ENCODE results near the gene PPIL6.
"Not testable (repeated sequence)": the region's sequence is repeated elsewhere in the genome, so short reads cannot be mapped to it uniquely, and the experiment has no call there.

PPIL6 gene

DNA sequence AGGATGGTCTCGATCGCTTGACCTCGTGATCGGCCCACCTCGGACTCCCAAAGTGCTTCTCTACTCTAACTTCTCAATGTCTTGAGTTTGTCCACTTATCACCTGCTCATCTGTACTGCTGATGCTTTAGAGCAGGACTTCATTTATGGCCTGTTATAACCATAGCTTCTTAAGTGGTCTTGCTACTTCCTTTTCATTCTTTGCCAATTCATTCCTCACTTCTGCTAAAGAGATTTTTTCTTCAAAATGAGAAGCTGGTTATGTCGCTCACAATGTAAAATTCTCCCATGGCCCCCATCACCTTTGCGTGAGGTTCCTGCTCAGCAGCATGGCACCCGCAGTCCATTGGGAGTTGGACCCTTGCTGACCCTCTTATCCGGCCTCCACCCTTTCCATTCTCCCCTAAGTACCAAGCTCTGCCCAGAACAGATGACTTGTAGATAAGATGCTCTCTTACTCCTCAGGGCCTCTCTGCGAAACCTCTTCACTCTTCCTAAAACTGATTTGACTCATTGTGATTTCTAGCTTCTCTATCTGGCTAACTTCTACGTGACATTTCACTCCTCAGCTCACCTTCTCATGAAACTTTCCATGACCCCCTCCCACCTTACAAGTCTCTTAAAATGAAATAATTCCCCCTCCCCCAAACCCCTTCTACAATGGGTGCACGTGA, 44.2 kb downstream of the PPIL6 start:
- DNase-seq (ENCODE audit: low read depth in 2 of 2) = no peak

DNA sequence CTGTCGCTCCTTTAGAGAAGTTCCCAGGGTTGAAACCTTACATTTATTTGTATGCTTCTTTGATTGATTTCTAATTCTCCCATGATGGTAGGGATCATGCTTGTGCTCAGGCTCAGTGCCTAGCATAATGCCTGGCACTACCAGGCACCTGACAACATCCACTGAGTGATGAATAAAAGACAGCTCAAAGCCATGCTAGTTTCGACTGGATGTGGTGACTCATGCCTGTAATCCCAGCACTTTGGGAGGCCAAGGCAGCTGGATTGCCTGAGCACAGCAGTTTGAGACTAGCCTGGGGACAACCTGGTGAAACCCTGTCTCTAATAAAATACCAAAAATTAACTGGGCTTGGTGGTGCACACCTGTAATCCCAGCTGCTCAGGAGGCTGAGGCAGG, 46.5 kb downstream of the PPIL6 start:
- DNase-seq (ENCODE audit: low read depth in 2 of 2) = no peak

DNA sequence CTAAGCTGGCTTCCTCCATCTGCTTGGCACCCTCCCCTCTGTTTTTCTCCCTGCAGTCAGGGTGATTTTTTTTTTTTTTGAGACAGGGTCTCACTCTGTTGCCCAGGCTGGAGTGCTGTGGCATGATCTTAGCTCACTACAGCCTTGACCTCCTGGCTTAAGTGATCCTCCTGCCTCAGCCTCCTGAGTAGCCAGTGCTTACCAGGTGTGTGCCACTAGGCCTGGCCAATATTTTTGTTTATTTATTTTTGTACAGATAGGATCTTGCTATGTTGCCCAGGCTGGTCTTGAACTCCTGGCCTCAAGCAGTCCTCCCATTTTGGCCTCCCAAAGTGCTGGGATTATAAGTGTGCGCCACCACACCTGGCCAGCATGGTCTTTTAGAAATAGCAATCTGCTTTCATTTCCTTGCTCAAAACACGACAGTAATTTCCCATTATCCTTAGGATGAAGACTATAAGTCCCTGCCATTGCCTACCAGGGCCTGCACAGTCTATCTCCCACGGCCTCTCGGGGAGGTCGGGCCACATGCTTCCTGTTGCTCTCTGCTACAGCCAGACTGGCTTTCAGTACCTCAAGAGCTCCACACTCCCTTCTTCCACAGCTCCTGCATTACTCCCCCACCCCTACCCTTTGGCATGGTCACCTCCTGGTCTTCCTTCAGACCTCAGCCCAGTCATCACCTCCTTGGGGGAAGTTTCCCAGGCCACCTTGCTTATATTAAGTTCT, 47.1 kb downstream of the PPIL6 start:
- no peak for DNase-seq (ENCODE audit: low read depth in 2 of 2)

DNA sequence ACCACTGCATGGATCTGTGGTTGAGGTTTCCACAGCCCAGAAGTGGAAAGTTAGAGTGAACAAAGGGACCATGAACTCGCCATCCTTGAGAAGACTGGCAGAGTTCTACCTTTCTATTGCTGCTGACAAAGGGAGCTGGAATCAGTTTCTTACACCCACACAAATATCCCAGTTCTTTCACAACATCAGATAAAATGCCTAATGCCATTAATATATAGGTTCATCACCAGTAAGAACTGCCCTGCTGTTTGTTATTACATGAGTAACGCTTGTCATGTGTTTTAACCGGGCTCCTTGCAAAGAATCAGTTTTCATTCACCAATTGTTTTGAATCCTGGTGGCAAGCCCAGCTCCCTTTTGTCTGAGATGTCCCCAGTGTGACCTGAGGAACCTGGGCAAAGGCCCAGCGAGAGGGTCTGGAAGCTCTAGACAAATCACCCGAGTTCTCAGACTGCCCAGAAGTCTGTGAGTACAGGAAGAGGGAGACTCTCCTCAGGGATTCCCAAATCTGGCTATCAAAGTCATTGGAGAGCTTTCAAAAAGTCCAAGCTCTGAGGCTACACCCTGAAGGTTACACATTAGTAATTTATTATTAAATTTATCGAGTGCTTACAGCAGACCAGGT, 50.7 kb downstream of the PPIL6 start:
- DNase-seq (ENCODE audit: low read depth in 2 of 2) = no peak

DNA sequence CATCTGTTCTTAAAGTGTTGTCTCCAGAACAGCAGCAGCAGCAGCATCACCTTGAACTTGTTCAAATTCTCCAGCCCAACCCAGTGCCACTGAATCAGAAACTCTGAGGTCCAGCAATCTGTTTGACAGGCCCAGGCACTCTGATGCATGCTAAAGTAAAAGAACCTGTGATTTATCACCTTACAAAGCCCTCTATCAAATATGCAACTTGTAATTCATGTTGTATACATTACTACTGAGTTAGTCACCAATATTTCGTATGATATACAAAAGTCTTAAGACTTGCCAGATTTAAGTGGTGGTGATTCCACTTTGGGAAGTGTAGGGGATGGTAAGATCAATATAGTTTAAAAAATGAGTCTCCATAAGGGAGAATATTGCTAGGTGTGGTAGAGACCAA, 52.2 kb downstream of the PPIL6 start:
- no peak for DNase-seq (ENCODE audit: low read depth in 2 of 2)

DNA sequence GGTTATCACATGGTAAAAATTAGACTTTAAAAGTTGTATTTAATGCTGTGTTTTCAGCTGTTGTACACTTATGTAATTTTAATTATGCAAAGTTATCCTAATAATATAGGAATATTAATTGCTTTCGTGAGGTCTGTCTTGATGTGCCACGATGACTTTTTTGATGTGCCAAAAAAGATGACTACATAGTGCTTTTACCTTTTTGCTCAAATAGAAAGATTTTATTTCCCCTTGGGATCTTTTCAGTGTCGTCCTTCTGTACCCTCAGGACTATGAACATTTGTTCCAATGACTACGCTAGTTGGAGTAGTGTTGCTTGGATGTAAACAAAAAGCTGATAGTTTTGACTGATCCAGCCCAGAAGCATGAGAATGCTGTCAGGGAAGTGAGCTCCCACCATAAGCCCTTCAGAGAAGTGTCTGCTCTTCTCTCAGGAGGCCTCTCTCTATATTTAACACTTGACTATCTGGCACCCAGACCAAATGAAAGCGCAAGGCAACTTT, 56.9 kb downstream of the PPIL6 start:
- DNase-seq (ENCODE audit: low read depth in 2 of 2) = no peak

DNA sequence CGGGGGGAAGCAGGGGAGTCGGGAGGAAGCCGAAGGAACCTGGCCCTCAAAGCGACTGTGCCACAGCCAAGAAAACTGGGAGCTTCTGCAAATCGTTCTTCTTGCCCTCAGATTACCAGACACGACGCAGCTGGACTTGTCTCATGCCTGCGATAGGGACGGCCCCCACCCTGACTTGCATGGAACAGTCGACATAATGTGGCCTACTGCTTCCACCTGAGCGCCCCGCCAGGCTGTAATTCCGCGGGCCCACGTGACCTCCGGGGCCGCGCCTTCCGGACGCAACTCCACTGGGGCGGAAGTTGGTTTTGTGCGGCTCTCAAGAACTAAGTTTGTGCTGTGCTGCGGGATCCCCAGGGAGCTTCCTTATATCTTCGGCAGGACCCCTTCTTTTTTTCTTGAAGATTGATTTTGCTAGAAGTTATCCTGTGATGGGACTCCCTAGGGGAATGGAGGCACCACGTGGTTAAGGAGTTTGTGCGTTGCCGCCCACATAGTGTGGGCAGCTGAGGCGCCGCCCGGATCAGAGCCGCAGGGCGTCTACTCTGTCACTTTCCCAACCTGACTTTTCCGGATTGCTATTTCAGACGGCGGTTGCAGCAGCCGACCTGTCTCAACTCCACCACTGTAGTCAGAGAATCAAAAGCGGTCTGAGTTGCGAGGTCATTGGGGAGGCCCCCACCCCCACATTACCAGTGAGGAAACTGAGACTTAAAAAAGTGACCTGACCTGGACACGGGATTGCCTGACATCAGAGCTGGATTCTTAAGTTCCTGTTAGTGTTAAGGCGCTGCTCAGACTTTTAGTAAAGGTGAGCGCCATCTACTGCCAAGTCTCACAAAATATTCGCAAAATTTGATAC, 57.6 kb downstream of the PPIL6 start:
- peak; percentile 79 to 87 for DNase-seq (ENCODE audit: low read depth in 2 of 2)

DNA sequence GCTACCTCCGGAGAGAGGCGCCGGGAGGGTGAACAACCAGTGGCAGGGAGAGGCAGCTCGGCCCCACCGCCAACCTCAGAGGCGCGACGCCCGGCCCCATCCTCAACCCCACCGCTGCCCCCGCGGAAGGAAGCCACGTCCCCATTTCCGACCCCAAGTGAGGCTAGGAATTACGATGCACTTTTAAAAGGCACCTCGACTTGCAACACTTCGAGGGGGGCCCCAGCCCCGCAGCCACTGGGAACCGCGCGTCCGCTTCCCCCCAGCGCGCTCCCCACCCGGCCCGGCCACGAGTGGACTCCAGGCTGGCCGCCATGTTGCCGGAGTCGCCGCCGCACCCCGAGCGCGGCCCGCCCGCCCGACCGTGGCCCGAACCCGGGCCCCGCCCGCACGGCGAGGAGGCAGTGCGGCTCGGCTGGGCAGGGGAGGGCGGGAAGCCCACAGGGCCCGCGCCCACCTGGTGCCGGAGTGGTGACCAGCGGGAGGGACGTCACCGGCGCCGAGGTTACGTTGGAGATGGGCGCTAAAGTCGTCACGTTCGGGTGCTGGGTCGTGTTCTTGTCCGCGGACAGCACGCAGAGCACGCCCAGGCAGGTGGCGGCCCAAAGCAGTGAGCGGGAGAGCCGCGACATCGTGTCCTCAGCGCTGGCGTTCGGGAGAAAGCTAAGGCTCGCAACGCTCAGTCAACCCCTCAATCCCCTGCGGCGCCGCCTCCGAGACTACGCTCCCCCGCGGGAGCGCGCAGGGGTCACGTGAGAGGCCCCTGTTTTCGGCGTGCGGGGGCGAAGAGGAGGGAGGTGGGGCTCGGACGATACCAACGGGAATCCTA, 58.5 kb downstream of the PPIL6 start, which contains the start of gene CD164:
TSS of gene CD164 (minus strand) at position 721 of the 829 bp plus-strand sequence. CDS start at position 632, 89 bp downstream.
- DNase-seq (ENCODE audit: low read depth in 2 of 2) = peak; percentile 91 to 92

DNA sequence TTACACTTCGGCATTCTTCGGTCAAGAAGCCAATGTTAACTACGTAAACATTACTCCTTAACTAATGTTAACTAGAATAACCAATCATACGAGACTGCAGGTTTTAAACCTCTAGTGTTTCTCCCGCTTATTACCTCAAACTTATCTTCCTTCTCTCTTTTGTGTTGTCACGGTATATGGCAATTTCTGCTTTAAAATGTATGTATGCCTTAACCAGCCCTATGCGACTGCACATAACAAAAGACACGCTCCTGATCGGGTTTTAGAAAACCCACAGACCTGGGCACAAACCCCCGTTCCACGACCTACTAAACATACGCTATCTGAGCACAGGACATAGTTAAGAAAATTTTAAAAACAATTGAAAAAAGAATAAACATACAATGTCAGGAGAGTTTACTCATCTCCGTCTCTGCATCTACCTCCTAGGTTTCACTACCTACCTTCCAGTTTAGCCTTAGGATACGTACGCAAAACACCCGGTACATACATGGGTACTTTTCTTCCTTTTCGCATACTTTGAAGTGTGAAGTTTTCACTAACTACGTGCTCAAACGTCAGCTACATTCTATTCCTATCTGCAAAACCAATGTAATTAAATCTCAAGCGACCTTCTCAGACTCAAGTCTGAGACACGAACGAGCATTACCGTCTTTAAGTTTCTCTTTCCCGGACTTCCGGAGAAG, 59.2 kb downstream of the PPIL6 start:
- no peak for DNase-seq (ENCODE audit: low read depth in 2 of 2)

DNA sequence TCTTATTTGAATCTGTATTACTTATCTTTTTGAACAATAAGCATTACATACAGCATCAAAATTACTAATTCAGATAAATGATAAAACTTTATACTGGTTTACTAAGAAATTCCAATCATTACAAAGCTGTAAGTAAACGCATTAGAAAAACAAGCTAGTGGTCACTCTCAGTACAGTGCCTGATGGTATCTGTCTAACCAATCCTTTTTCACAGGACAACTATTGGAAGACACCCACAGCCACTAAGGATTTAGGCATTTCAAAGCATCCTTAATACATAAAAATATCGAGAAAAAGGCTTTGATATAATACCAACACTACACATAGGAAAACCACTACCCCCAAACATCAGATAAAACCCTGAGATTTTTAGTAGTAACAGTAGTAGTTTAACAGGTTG, 60.7 kb downstream of the PPIL6 start:
- DNase-seq (ENCODE audit: low read depth in 2 of 2) = no peak

DNA sequence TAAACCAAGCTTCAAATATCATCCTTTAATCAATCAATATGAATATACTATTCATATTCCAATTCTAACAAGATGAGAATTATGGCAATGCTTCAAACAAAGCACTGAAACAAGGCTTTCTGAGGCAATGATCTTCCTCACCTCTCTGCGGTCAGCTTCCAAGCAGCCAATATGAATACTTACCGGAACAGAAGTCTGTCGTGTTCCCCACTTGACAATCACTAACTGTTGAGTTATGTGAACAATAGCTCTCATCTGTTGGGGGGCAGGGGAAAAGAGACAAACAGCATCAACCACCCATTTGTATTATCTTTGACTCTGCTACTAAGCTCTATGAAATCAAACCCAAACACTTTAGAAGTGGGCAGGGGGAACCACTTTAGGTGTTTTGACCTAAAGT, 62.7 kb downstream of the PPIL6 start:
- DNase-seq (ENCODE audit: low read depth in 2 of 2) = no peak

DNA sequence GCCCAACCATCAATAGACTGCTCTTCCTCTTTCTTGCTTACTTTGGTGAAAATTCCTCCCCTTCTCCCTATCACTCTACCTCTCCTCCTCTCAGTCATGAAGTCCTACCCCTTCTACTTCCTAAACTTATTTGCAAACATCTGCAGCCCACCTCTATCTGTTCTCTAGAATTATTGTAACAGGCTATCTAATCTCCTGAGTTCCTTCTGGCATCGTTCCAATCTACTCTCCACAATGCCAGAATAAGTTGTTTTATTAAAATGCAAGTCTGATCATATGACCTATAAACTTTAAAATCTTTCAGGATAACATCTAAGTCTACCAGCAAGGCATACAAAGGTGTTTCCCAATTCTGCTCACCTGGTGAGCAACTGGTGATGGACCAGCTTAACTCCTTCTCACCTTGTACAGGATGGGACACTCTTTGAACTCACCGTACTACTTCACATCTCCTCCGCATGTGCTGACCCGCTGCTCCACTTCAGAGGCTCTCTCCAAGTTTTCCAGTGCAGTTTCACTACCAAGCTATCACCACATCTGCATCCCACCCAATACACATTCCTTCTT, 66.0 kb downstream of the PPIL6 start:
- no peak for DNase-seq (ENCODE audit: low read depth in 2 of 2)

DNA sequence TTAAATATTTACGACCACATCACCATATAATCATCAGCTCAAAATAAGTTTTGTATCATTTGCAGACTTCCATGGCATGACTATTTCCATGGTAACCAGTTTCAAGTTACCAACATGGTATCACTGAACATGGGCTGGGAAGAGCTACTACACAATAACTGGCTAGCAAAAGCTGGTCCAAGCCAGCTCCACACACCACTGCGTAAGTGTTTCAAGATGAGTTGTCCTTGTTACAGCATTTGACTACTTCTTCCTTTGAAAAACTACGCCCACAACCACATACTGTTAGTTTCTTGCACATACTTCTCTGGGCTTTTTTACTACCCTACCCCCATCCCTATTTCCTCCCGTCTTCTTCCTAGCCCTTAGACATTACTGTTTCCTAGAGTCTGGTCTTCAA, 66.7 kb downstream of the PPIL6 start:
- peak; percentile 29 to 42 for DNase-seq (ENCODE audit: low read depth in 2 of 2)

DNA sequence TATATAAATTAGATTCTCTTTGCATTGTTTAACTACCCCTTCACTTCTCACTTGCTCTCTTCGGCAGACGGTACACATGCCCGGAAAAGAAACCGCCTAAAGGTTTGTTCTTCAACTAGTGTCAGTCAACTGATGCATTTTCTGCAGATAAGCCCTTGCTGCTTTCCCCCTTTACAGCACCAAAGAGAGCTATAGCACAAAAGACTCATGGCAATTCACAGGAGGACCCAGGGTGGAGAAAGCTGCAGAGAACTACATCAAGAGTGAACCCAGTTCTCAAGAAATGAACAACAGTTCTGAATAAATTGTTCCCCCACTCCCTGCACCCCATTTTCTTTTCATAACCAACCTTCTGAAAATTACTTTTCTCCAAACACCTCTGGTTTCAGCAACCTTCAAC, 67.1 kb downstream of the PPIL6 start:
- DNase-seq (ENCODE audit: low read depth in 2 of 2) = no peak

DNA sequence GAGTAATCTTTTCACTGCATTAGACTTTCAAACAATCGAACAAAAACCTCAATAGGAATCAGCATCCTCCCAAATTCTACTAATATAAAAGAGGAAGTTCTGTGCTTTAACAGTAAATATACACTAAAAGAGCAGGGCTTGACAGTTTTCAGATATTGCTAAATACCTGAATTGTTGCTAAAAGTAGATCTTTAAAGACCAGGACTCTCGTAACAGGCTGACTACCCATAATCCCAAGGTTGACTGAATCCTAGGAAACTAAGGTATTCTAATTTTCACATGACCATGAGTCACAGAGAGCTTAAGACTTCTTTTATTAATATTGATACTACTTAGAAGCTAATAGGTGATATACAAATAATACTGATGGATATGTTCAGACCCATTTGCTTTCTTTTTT, 68.3 kb downstream of the PPIL6 start:
- DNase-seq (ENCODE audit: low read depth in 2 of 2) = no peak

DNA sequence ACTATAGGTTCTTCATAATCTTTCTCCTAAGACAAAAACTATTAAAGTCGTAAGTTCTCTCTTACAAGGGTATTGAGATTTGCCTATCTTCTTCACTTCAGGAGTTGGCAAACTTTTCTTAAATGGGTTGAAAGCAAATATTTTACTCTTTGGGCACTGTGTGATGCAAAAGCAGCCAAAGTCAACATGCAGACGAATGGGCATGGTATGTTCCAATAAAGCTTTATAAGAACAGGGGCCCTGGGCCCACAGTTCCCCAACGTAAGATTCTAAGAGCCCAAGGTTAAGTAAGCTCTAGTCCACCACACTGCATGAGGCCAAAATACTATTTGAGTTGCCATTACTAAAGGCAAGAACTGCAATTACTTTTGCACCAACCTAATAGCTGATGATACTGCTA, 69.6 kb downstream of the PPIL6 start:
- DNase-seq (ENCODE audit: low read depth in 2 of 2) = no peak

DNA sequence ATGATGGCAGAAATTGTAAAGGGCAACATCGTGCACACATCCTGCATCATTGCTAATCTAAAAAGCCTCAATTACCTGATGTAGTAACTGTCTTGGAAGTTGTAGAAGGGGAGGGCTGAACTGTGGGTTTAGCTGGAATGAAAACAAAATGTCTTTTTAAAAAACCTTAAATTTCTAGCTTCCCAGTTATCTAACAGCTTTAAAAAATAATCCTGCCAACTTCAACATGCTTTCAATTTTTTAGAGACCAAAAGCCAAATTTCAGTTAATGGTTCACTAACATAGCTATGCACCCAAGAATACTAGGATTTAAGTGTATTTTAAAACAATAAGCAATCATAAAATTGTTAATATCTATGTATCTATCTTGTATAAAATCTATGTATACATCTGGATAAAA, 70.1 kb downstream of the PPIL6 start:
- no peak for DNase-seq (ENCODE audit: low read depth in 2 of 2)

DNA sequence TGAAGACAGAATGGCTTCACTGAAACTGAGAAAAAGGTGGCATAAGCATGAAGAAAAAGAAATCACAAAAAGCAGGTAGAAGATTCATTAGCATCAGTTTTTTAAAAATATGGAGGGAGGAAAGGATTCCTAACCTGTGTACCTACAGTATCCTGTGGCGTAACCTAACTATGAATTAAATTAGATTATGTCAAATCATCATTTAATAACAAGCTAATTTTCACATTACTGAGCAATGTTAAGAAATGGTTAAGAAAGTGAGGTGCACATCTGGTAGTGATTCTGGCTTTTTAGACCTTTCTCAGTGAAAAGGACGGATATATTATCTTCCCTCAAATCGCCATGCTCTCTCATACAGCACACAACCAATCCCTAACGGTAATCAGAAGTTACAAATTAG, 70.7 kb downstream of the PPIL6 start:
- DNase-seq (ENCODE audit: low read depth in 2 of 2) = no peak

DNA sequence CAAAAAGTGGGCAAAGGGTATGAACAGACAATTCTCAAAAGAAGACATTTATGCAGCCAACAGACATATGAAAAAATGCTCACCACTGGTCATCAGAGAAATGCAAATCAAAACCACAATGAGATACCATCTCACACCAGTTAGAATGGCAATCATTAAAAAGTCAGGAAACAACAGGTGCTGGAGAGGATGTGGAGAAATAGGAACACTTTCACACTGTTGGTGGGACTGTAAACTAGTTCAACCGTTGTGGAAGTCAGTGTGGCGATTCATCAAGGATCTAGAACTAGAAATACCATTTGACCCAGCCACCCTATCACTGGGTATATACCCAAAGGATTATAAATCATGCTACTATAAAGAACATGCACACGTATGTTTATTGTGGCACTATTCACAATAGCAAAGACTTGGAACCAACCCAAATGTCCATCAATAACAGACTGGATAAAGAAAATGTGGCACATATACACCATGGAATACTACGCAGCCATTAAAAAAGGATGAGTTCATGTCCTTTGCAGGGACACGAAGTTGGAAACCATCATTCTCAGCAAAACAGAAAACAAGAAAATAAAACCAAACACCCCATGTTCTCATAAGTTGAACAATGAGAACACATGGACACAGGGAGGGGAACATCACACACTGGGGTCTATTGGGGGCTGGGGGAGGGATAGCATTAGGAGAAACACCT, 75.9 kb downstream of the PPIL6 start:
- not testable (repeated sequence) for DNase-seq (ENCODE audit: low read depth in 2 of 2)

Measured in stimulated activated CD4-positive, alpha-beta T cell treated with anti-CD3 and anti-CD28 coated beads, Interleukin-4, amount 100 ng/mL, for 48 hours (primary cell).